Stimulated activated CD8-positive, alpha-beta memory T cell treated with anti-CD3 and anti-CD28 coated beads, Interleukin-12 subunit alpha, Interleukin-12 subunit beta, amount 100 ng/mL, for 1 hour (primary cell): ENCODE results near the gene ZNF516.

ENCODE experiments used
- DNase-seq: peaks from one replicate; pipeline ENCODE4 v3.0.0-alpha.2; 2020; ENCODE audit warnings: low read depth

Gene ZNF516

DNA sequence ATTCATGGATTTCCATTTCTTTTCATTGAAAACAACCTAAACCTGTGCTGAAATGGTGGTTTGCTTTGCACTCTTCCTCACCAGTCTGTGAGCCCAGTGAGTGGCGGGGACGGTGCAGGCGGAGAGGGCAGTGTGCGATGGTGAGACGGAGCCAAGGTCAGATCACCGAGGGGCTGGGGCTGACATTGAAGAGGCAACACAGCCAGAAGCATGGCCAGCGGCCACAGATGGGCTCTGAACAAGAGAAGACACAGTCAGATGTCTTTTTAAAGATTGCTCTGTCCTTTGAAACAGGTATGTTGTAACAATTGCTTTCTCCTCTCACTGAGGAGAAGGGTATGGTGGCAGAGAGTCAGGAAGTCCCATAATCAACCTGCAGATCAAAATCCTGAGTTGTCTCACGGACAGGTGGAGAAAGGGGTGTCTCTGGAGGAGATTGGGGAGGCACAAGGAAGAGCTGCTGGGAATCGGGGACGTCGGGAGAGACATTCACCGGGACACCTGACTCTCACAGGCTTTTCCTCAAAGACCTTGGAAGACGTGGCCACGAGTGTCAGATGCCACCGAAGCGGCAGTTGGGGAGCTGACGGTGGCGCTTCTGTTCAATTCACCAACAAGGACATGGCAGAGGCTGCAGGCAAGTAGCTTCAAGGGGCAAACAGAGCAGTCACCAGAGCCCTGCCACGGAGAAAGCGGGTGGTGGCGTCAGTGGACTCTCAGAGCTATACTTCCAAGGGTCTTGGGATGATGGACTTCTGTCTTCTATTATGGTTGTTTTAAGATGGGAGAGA lies 12.1 kb upstream of the ZNF516 start:
- no peak for DNase-seq

- no peak for DNase-seq
Observed at GRCh38 chr18:76506395-76506794, 11.4 kb upstream of the ZNF516 start.

DNA sequence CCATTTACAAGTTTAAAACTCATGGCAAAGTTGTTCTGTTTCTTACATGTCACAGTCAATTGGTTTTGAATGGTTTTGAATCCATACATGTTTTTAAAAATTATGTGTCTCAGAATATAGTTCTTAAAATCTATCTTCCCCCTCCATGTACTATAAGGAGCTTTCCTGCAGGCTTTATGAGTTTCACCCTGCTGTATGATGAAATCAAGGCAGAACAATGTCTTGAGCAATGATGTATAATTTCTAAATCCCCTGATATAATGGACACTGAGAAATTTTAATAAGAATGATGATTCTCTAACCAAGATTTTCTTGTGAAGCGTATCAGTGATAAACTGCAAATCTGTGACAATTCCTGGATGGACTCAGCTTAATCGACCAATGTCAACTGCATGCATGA lies 10.6 kb upstream of the ZNF516 start:
- DNase-seq: no peak

DNA sequence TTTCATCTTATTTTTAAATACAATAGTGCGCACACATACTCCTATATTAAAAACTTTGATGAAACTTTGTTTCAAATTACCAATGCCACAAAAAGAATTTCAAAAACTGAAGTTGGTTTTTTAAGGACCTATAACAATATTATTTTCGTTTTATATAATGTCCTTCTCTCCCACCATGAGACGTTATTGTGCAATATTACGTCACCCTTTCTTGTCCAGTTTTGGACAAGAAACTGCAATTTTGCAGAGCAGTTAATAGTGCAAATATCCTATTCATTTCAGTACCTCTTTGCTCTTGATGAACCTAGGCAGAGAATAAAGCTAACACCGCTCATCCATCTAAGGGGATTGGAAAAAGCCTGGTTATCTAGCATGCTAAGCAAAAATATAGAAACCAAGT lies 9.7 kb upstream of the ZNF516 start:
- DNase-seq: no peak

DNA sequence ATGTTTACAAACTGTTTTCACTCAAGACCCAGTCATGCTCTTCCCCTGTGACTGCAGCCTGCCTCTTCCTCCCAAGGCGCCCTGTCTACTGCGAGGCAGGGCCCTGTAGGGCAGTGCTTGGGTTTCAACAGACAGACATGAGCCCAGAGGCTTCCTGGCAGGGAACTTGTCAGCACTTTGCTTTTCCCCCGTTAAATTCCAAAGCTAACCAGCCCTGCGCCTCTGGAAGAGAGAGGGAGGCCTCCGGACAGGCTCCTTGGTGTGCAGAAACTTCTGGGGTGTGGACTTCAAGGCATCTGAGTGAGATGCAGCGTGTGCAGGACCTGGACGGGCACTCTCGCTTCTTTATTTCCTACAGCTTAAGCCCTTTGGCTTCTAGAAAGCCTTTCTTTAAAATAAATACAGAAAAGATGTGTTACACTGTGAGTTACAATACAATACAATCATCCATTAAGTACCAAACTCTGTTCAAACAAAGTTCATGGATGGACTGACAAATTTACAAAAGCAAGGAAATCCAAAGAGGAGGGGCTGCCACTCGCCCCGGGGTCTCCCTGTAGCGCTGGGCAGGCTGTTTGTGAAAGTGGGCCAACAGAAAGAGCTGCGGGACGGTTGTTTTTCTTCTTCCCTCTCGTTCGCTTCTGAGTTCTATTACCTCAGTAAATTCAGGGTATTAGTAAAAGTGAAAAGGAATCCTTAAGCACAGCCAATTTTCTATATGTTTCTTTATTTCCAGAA lies 8.8 kb upstream of the ZNF516 start:
- no peak for DNase-seq

GRCh38 chr18:76502551-76502950 lies 7.5 kb upstream of the ZNF516 start:
- no peak for DNase-seq

GRCh38 chr18:76499637-76500340 lies 4.7 kb upstream of the ZNF516 start:
- no peak for DNase-seq

DNA sequence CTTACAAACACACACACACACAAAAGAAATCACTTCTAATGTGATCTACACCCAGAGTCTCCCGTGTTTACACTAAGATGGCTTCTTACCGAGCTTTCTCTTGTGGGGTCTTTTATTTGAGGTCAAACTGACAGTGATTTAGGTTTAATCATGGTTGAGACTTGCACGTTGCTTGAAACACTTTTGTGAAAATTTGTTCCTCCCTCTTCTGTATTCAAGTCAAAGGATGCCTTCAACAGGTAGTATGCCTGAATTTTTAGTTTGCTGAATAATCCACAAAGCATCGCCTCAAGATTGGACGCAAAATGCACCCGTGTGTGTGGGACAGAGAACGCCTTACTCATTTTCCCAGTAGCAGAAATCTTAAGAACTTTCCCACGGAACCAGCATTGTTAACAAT lies 4.0 kb upstream of the ZNF516 start:
- DNase-seq: no peak

GRCh38 chr18:76498064-76498463 lies 3.0 kb upstream of the ZNF516 start:
- DNase-seq: no peak

GRCh38 chr18:76497021-76497420 lies 2.0 kb upstream of the ZNF516 start:
- DNase-seq: no peak

DNA sequence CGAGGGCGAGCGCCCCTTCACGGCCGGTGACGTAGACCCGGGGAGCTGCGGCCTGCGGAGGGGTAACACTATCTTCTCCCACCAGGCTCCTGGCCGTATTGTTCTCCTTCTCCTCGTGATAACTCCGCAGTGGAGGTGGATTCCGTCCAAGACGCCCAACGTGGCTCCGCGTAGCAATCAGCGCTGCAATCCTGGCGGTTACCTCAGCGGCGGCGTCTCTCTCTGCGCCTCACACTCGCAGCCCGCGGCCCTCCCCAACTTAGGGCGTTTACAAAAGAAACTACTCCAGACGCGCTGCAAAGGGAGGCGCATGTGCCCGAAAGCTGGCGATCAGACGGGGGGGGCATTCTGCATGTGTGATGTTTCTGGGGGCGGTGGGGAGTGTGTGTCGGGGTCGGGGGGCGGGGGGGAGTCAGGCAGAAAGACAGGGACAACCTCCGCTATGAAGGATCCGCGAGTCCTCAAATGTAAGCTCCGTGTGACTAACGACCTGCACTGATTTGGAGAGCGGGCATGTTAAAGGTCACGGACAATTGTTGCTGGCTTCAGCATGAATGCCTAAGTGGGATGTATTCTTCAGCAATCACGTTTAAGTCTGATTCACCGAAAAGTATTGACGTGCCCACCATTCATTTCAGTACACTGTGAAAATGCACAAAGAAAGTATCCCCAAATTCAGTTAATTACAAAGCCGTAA lies 1.3 kb upstream of the ZNF516 start:
- DNase-seq: no peak

GRCh38 chr18:76495435-76496193 lies 572 bp upstream of the ZNF516 start:
- DNase-seq: no peak

DNA sequence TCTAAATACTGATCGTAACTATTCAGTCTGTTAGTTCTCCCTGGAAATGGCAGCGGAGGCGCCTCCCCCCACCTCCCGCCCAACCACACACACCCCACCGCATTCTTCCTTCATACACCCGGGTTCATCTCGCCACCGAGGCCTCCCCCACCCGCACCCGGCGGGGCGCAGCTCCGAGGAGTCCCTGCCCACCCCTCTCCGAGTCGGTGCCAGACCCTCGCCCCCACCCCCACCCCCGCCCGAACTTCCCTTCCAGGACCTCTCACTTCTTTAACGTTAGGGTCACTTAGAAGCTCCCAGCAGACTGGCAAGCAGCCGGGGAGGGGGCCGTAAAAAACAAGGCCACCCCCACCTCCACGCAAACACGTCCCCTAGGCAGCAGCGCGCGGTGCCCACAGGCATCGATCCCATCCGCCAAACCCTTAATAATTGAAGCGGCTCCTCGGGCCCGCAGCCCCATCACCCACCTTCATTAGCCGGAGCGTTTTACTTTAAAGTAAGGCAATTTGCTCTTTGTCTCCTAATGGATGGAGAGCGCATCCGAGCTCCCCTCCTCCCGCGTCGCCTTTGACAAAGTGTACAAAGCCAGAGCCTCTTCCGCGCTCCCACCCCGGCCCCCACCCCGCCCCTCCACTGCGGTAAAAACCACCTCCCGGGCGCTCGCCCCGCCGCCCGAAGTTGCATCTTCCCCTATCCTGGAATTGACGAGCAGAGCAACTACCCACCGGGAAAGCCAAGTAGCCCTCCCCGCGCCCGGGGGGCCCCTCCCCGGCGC lies 624 bp downstream of the ZNF516 start:
- no peak for DNase-seq

DNA sequence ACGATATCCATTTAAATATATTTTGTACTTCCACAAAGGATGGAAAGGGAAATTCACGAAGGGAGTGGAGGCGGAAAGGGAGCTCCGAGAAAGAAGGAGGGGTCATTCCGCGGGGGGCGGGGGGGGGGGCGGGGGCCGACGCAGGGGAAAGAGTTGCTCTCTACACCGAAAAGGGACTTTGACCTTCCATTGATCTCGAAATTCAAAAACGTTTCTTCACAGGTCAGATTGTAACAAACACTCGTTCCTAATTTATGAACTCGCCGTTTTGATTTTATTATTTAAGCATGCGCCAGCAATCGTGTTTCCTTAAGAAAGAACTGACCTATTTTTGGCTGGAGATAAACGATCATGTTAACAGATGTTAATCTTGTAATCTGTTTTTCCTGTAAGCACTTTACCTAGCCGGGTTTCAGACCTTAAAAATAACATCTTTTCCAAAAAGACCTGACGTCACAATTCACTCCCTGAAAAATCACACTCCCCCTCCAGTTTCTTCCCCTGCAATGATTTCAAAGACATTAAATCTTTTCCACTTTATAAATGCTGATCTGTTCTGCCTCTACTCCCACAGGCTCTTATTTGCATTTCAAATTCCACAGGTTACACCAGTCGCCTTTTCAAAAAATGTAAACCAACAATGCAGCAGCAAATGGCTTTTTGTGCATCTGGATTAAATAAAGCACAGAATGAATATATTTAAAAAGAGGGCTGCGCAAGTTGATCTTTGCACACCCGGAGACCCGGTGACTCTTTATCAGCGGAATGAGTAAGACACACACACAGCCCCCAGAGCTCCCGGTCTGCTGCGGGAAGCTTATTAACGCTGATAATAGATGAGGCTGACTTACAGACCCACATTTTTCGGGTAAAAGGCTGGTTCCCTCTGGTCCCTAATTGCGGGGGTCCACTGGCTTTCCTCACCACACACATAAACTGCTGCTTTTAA lies 1.6 kb downstream of the ZNF516 start:
- DNase-seq: no peak

GRCh38 chr18:76492669-76493212 lies 2.3 kb downstream of the ZNF516 start:
- peak; percentile 95 for DNase-seq

DNA sequence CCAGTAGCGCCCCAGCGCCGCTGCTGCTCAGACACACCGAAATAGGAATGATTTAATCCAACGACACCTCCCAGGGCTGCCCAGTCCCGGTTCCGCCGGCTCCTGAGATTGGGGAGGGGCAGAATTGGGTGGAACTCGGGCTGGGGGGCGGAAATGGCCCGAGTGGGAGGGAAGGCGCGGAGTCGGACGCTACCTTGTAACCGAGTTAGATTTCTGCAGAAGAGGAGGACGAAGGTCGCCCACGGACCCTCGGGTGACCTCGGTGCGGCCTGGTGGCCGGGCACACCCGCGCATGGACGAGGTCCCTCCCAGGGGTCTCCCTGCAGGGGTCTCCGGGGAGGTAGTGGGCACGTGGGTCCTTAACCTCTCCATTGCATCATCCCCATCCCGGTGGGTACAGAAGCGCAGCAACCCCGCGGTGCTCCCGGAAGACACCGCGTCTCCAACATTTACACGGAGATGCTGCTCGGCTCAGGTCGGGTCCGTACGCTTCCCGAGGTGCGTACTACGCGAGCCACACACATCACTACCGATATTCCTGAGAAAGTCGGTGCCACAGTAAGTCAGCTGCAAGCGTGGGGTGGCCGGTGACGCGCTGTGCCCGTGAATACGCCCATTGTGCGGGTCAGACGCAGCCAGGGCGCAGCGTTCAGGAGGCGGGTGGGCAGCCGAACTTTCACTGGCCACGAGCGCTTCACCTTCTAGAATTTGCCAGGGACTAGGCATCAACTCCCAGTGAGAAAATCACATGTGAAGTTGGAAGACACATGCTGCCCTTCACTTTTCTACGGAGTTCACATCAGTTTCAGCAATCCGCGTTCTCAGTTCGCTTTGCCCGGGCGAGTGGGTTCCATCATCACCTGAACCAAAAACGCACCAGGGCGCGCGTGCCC lies 3.0 kb downstream of the ZNF516 start:
- DNase-seq: no peak

DNA sequence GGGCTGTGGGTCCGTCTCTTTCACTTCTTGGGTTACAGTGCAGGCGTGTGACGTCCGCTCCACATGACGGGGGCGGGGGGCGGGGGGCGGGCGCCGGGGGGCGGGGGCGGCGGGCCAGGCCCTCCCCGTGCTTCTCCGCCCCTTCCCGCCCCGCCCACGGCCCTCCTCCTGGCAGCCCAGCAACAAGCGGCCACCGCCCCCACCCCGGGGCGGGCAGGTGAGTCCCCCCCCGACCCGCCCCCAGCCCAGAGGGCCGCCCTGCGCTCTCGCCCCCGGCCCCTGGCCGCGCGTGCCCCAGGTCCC lies 3.6 kb downstream of the ZNF516 start:
- peak; percentile 47 for DNase-seq

DNA sequence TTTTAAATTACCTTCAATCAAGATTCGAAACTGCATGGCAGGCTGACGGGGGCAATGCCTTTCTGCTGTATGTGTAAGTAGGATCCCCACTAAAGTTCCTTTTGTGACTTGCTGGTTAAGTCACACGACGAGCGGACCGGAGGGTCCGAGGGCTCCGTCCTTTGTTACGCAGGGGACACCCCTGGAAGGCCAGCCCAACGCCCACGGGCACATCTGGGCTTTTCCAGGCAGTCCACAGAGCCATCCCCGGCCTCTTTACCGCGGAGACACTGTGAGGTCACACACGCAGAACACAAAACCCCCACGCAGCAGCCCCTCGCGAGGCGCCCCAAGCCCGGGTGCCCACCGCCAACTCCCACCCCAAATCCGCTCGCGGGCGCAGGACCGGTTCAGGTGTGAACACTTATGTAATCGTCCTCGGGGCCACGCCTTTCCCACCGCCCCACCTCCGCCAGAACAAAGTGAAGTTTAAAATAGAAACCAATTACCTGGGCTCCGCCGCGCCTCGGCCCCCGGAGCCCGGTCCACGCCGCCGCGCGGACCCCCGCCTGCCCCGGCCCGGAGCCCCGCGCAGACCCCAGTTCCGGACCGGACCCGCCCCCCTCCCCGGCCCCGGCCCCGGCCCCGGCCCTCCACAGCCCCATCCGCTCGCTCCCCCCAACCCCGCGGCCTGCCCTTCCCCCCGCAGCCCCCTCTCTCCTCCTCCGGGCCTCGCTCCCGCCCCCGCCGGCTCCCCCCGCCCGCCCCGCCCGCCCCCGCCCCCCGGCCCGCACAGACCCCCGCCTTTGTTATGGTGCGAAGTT lies 4.2 kb downstream of the ZNF516 start:
- DNase-seq: no peak
